HUES48 (cell line): Measurements from ENCODE around the gene KRTAP29-1.

ENCODE experiments used
- H3K27ac ChIP-seq: one replicate; pipeline ENCODE4 v1.7.0; 2013; ENCODE audit warnings: low read depth, low read length, inconsistent platforms
- H3K27me3 ChIP-seq: 2 replicates; pipeline ENCODE4 v1.6.1; 2013; ENCODE audit warnings: mild to moderate bottlenecking, low read length; ENCODE audit not compliant: control insufficient read depth, insufficient read depth
- H3K36me3 ChIP-seq: 2 replicates; pipeline ENCODE4 v1.6.1; 2013; ENCODE audit warnings: low read length; ENCODE audit not compliant: control insufficient read depth, insufficient read depth
- H3K4me1 ChIP-seq: 2 replicates; pipeline ENCODE4 v1.6.1; 2013; ENCODE audit warnings: mild to moderate bottlenecking, low read length; ENCODE audit not compliant: control insufficient read depth, insufficient read depth
- H3K4me3 ChIP-seq: 2 replicates; pipeline ENCODE4 v1.5.1; 2013; ENCODE audit warnings: mild to moderate bottlenecking, low read depth, low read length
- H3K9ac ChIP-seq: 2 replicates; pipeline ENCODE4 v1.6.1; 2013; ENCODE audit warnings: mild to moderate bottlenecking, low read depth, low read length, moderate library complexity
- H3K9me3 ChIP-seq: 2 replicates; pipeline ENCODE4 v1.6.1; 2013; ENCODE audit warnings: low read length; ENCODE audit not compliant: control insufficient read depth, insufficient read depth

KRTAP29-1 gene

GRCh38 chr17:41326173-41327145 is 23.8 kb upstream of the KRTAP29-1 start:
- Histone ChIP-seq H3K27me3 (no peaks in the 10 kb centered on the region), H3K4me3 (no peak overlapping the region), H3K27ac (no peak overlapping the region), H3K4me1 (no peaks in the 10 kb centered on the region), H3K9ac (no peak overlapping the region), H3K9me3 (no peaks in the 10 kb centered on the region), H3K36me3 (no peaks in the 10 kb centered on the region)

GRCh38 chr17:41325611-41326010 is 23.0 kb upstream of the KRTAP29-1 start:
- Histone ChIP-seq H3K27me3 (no peaks in the 10 kb centered on the region), H3K27ac (no peak overlapping the region), H3K9ac (no peak overlapping the region), H3K4me3 (no peak overlapping the region), H3K36me3 (no peaks in the 10 kb centered on the region), H3K9me3 (no peaks in the 10 kb centered on the region), H3K4me1 (no peaks in the 10 kb centered on the region)

GRCh38 chr17:41325126-41325525 is 22.5 kb upstream of the KRTAP29-1 start:
- Histone ChIP-seq H3K27me3 (no peaks in the 10 kb centered on the region), H3K27ac (no peak overlapping the region), H3K9ac (no peak overlapping the region), H3K36me3 (no peaks in the 10 kb centered on the region), H3K9me3 (peaks cover 4% of the 10 kb centered on the region; the same call in 1 of the 2 replicates), H3K4me1 (no peaks in the 10 kb centered on the region), H3K4me3 (no peak overlapping the region)

GRCh38 chr17:41324180-41325075 is 21.8 kb upstream of the KRTAP29-1 start:
- Histone ChIP-seq H3K4me3 (no peak overlapping the region), H3K4me1 (no peaks in the 10 kb centered on the region), H3K9ac (no peak overlapping the region), H3K27ac (no peak overlapping the region), H3K9me3 (peaks cover 8% of the 10 kb centered on the region; the same call in 1 of the 2 replicates), H3K27me3 (no peaks in the 10 kb centered on the region), H3K36me3 (no peaks in the 10 kb centered on the region)

- no peaks in the 10 kb centered on the region for H3K4me1 ChIP-seq
- H3K4me3 ChIP-seq, result no peak overlapping the region
- H3K36me3 ChIP-seq, result no peaks in the 10 kb centered on the region
- H3K27me3 ChIP-seq, result no peaks in the 10 kb centered on the region
- peaks cover 8% of the 10 kb centered on the region; the same call in 1 of the 2 replicates for H3K9me3 ChIP-seq
- no peak overlapping the region for H3K9ac ChIP-seq
- H3K27ac ChIP-seq, result no peak overlapping the region
Measured at GRCh38 chr17:41322903-41323895, 20.5 kb upstream of the KRTAP29-1 start.

GRCh38 chr17:41322094-41322902 is 19.6 kb upstream of the KRTAP29-1 start:
- Histone ChIP-seq H3K4me3 (no peak overlapping the region), H3K9ac (no peak overlapping the region), H3K27ac (no peak overlapping the region), H3K9me3 (peaks cover 8% of the 10 kb centered on the region; the same call in 1 of the 2 replicates), H3K27me3 (no peaks in the 10 kb centered on the region), H3K4me1 (no peaks in the 10 kb centered on the region), H3K36me3 (no peaks in the 10 kb centered on the region)

- H3K9ac ChIP-seq, result no peak overlapping the region
- no peaks in the 10 kb centered on the region for H3K36me3 ChIP-seq
- H3K27me3 ChIP-seq, result no peaks in the 10 kb centered on the region
- H3K4me1 ChIP-seq, result no peaks in the 10 kb centered on the region
- H3K27ac ChIP-seq, result no peak overlapping the region
- peaks cover 8% of the 10 kb centered on the region; the same call in 1 of the 2 replicates for H3K9me3 ChIP-seq
- H3K4me3 ChIP-seq, result no peak overlapping the region
Measured at GRCh38 chr17:41318231-41318630, 15.6 kb upstream of the KRTAP29-1 start.

GRCh38 chr17:41315814-41316445 is 13.3 kb upstream of the KRTAP29-1 start:
- no peaks in the 10 kb centered on the region for H3K36me3 ChIP-seq
- no peaks in the 10 kb centered on the region for H3K4me1 ChIP-seq
- H3K4me3 ChIP-seq, result no peak overlapping the region
- H3K9me3 ChIP-seq, result peaks cover 8% of the 10 kb centered on the region; the same call in 1 of the 2 replicates
- no peaks in the 10 kb centered on the region for H3K27me3 ChIP-seq
- no peak overlapping the region for H3K27ac ChIP-seq
- no peak overlapping the region for H3K9ac ChIP-seq

- H3K4me3 ChIP-seq, result no peak within 1 kb of the TSS
Measured at GRCh38 chr17:41315204-41315794, 12.6 kb upstream of the KRTAP29-1 start, which contains the start of gene KRTAP17-1. KRTAP17-1 (minus strand) TSS chr17:41315710; CDS start chr17:41315650, 60 bp downstream.

More at GRCh38 chr17:41315204-41315794, 12.6 kb upstream of the KRTAP29-1 start, which contains the start of gene KRTAP17-1:
- Histone ChIP-seq H3K27me3 (no peaks in the 10 kb centered on the region), H3K27ac (no peak within 1 kb of the TSS), H3K9me3 (peaks cover 6% of the 10 kb centered on the region; the same call in 1 of the 2 replicates), H3K9ac (no peak within 1 kb of the TSS), H3K4me1 (no peaks in the 10 kb centered on the region), H3K36me3 (no peaks in the 10 kb centered on the region)
